ENCODE data around the gene SALL4. TPM values are rescaled to one million over a fixed set of nuclear protein-coding genes. Genes with fewer than 3 reads are reported as not detected.

Gene SALL4
- polyA plus RNA-seq, 1 experiment: 0.46 TPM

- CTCF ChIA-PET: interaction anchor here (0.5 to 0.6 kb wide), 2 partner anchors 63 to 301 kb away, joined by 3 to 4 read pairs; no protein-coding TSS in a partner anchor
- Histone ChIP-seq H3K27me3 (ENCODE audit: control insufficient read depth, insufficient read depth, low read length) (peaks cover 8% of the 10 kb centered on the region), H3K9me3 (ENCODE audit: control insufficient read depth, insufficient read depth, low read length) (no peaks in the 10 kb centered on the region), H3K4me3 (ENCODE audit: low read depth, low read length) (no peak overlapping the region), H3K27ac (ENCODE audit: low read depth, low read length) (no peak overlapping the region)
- POLR2A ChIA-PET: no interaction called here
- TF ChIP-seq CTCF (IDR thresholded peaks at IDR 0.05; ENCODE audit: low read depth, low read length): no peak
- no peak for DNase-seq (ENCODE audit: low read depth, low spot score)
Observed at GRCh38 chr20:51833326-51833725, 31.0 kb upstream of the SALL4 start.

- no peak for DNase-seq (ENCODE audit: low read depth, low spot score)
- Histone ChIP-seq H3K27ac (ENCODE audit: low read depth, low read length) (no peak overlapping the region), H3K27me3 (ENCODE audit: control insufficient read depth, insufficient read depth, low read length) (peaks cover 8% of the 10 kb centered on the region), H3K9me3 (ENCODE audit: control insufficient read depth, insufficient read depth, low read length) (no peaks in the 10 kb centered on the region; the same call in 1 of the 2 replicates), H3K4me3 (ENCODE audit: low read depth, low read length) (no peak overlapping the region)
- POLR2A ChIA-PET: no interaction called here
- CTCF ChIA-PET: no interaction called here
- no peak for TF ChIP-seq CTCF (IDR thresholded peaks at IDR 0.05; ENCODE audit: low read depth, low read length)
Observed at GRCh38 chr20:51832276-51832675, 30.0 kb upstream of the SALL4 start.

- ChIA-PET CTCF (no interaction called here), POLR2A (no interaction called here)
- no peaks in the 10 kb centered on the region; the same call in 1 of the 2 replicates for H3K9me3 ChIP-seq (ENCODE audit: control insufficient read depth, insufficient read depth, low read length)
- TF ChIP-seq CTCF (IDR thresholded peaks at IDR 0.05; ENCODE audit: low read depth, low read length): no peak
- DNase-seq (ENCODE audit: low read depth, low spot score): no peak
- no peak overlapping the region for H3K4me3 ChIP-seq (ENCODE audit: low read depth, low read length)
- peaks cover 6% of the 10 kb centered on the region for H3K27me3 ChIP-seq (ENCODE audit: control insufficient read depth, insufficient read depth, low read length)
- no peak overlapping the region for H3K27ac ChIP-seq (ENCODE audit: low read depth, low read length)
Observed at GRCh38 chr20:51831866-51832265, 29.5 kb upstream of the SALL4 start.

- CTCF ChIA-PET: no interaction called here
- DNase-seq (ENCODE audit: low read depth, low spot score): no peak
- Histone ChIP-seq H3K4me3 (ENCODE audit: low read depth, low read length) (no peak overlapping the region), H3K27ac (ENCODE audit: low read depth, low read length) (no peak overlapping the region), H3K27me3 (ENCODE audit: control insufficient read depth, insufficient read depth, low read length) (peaks cover 6% of the 10 kb centered on the region), H3K9me3 (ENCODE audit: control insufficient read depth, insufficient read depth, low read length) (no peaks in the 10 kb centered on the region; the same call in 1 of the 2 replicates)
- no peak for TF ChIP-seq CTCF (IDR thresholded peaks at IDR 0.05; ENCODE audit: low read depth, low read length)
- POLR2A ChIA-PET: no interaction called here
Observed at GRCh38 chr20:51830538-51830937, 28.2 kb upstream of the SALL4 start.

GRCh38 chr20:51828762-51829161 is 26.4 kb upstream of the SALL4 start:
- Histone ChIP-seq H3K4me3 (ENCODE audit: low read depth, low read length) (no peak overlapping the region), H3K27me3 (ENCODE audit: control insufficient read depth, insufficient read depth, low read length) (peaks cover 6% of the 10 kb centered on the region), H3K27ac (ENCODE audit: low read depth, low read length) (no peak overlapping the region), H3K9me3 (ENCODE audit: control insufficient read depth, insufficient read depth, low read length) (no peaks in the 10 kb centered on the region; the same call in 1 of the 2 replicates)
- ChIA-PET POLR2A (no interaction called here), CTCF (no interaction called here)
- TF ChIP-seq CTCF (IDR thresholded peaks at IDR 0.05; ENCODE audit: low read depth, low read length): no peak
- no peak for DNase-seq (ENCODE audit: low read depth, low spot score)

Measured in AG04450 (cell line).